Bronchus fibroblast of lung (primary cell): Measurements from ENCODE around the gene OR13C8. TPM values are rescaled to one million over a fixed set of nuclear protein-coding genes. Genes with fewer than 3 reads are reported as not detected.

ENCODE experiments used
- total RNA-seq: library from RNA; depleted of rRNA; stranded (reverse); fragments of >200 nt; gene quantifications from 2 replicates; pipeline ENCODE4 v1.2.3, GENCODE V29; 2015

OR13C8 gene, protein sequence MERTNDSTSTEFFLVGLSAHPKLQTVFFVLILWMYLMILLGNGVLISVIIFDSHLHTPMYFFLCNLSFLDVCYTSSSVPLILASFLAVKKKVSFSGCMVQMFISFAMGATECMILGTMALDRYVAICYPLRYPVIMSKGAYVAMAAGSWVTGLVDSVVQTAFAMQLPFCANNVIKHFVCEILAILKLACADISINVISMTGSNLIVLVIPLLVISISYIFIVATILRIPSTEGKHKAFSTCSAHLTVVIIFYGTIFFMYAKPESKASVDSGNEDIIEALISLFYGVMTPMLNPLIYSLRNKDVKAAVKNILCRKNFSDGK
- total RNA-seq: not detected in 2 replicates

GRCh38 chr9:104568868-104569267 lies at the start of gene OR13C8:
Gene OR13C8 (plus strand): TSS chr9:104569168. CDS start chr9:104569168, 0 bp downstream.

GRCh38 chr9:104527109-104527508 lies 41.9 kb upstream of the OR13C8 start, which contains the start of gene OR13C4:
Gene OR13C4 (minus strand): TSS chr9:104527209. CDS start chr9:104527209, 0 bp downstream.

DNA sequence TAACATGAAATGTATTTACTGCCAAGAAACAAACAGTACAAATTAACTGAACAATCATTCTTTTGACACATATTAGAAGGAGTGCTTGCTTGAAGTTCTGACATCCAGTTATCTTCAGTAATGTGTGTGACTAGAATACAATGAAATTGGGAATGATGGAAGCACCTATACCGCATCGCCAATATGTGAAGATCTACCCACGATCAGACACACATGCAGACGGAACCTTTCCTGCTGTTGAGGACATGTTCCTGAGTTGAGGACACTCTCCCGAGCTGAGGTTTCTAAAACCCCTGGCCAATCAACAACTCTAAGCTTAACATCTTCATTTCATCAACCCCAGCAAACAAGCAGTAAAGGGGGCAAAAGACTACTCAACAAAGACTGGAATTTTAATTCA lies 32.2 kb upstream of the OR13C8 start, which contains the start of gene OR13C3:
TSS of gene OR13C3 (minus strand) at position 101 of the 400 bp plus-strand sequence. CDS start 133 bp downstream, outside the sequence.

DNA sequence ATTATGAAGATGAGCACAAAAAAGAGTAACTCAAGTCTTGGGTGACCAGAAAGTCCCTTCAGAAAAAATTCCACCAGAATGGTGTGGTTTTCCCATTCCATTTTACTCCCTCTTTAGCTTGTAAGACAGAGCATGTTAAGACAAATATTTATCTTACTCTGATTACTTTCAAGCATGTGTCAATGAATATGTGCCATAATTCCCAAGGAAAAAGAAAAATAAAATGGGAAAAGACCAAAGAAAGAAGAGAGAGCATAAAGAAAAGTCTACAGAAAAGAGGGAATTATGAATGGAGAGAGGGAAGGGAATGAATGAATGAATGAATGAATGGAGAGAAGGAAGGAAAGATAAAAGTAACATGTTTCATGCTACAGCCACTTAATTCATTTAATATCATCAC lies 30.3 kb downstream of the OR13C8 start, which contains the start of gene OR13C5:
TSS of gene OR13C5 (minus strand) at position 101 of the 400 bp plus-strand sequence. CDS start at position 101, 0 bp downstream.

GRCh38 chr9:104605527-104605926 lies 36.6 kb downstream of the OR13C8 start, which contains the start of gene OR13C2:
Gene OR13C2 (minus strand): TSS chr9:104605627. CDS start chr9:104605627, 0 bp downstream.

DNA sequence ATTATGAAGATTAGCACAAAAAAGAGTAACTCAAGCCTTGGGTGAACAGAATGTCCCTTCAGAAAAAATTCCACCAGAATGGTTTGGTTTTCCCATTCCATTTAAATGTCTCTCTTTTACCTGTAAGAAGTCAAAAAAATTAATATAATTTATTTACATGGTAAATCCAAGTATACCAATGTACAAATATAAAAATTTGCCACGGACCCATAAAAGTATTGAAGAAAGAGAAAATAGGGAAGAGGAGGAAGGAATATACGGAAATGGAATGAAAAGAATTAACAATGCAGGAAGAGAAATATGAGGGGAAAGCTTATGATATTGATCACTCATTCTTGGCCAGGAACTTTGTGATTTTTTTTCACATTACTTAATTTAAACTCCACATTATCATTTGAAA lies 49.1 kb downstream of the OR13C8 start, which contains the start of gene OR13C9:
TSS of gene OR13C9 (minus strand) at position 101 of the 400 bp plus-strand sequence. CDS start at position 101, 0 bp downstream.

Other genes with a start within 250 kb of the OR13C8 start
- gene OR13F1, start 64.9 kb upstream of the OR13C8 start, total RNA-seq: not detected in 2 replicates
- not detected in 2 replicates for gene OR13C4, start 42.0 kb upstream of the OR13C8 start, total RNA-seq
- not detected in 2 replicates for gene OR13C3, start 32.3 kb upstream of the OR13C8 start, total RNA-seq
- gene OR13C5, start 30.2 kb downstream of the OR13C8 start, total RNA-seq: not detected in 2 replicates
- gene OR13C2, start 36.5 kb downstream of the OR13C8 start, total RNA-seq: not detected in 2 replicates
- gene OR13C9, start 49.0 kb downstream of the OR13C8 start, total RNA-seq: not detected in 2 replicates
- gene OR13D1, start 125.3 kb downstream of the OR13C8 start, total RNA-seq: not detected in 2 replicates
- gene NIPSNAP3A, start 178.5 kb downstream of the OR13C8 start, total RNA-seq: 20.8 and 21.7 TPM in 2 replicates
- gene NIPSNAP3B, start 195.0 kb downstream of the OR13C8 start, total RNA-seq: 0.17 and 1.2 TPM in 2 replicates